ENCODE data around the gene IL10RA.

Gene IL10RA

DNA sequence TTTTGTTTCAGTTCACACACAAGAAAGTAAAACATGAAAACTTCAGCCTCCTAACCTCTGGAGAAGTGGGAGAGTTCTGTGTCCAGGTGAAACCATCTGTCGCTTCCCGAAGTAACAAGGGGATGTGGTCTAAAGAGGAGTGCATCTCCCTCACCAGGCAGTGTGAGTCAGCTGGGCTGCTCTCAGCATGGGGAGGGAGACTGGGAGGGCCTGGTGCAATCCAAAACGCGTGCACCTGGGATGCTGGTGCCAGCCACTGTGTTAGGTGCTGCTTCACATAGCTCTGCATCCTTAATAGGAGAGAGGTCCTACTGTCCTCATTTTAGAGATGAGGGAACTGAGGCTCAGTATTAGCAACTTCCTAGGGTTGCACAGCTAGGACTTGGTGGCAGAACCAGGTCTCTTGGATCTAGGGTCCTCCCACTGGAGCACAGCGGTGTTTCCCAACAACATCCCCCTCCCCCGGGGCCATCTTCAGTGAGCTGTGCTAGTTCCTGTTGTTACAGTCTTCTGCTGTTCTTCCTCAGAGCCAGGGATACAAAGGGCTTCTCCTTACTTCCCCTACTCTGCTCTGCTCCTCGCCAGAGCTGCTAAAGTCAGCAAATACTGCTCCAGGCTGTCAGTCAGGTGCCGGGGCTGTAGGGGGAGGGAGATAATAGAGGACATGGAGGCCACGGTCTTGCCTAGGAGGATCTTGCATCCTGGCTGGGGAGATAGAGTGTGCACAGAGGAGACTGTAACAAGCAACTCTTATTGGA lies 8.0 kb downstream of the IL10RA start:
- no peak for DNase-seq (ENCODE audit: low read depth)
- TF ChIP-seq, protein P1, sequence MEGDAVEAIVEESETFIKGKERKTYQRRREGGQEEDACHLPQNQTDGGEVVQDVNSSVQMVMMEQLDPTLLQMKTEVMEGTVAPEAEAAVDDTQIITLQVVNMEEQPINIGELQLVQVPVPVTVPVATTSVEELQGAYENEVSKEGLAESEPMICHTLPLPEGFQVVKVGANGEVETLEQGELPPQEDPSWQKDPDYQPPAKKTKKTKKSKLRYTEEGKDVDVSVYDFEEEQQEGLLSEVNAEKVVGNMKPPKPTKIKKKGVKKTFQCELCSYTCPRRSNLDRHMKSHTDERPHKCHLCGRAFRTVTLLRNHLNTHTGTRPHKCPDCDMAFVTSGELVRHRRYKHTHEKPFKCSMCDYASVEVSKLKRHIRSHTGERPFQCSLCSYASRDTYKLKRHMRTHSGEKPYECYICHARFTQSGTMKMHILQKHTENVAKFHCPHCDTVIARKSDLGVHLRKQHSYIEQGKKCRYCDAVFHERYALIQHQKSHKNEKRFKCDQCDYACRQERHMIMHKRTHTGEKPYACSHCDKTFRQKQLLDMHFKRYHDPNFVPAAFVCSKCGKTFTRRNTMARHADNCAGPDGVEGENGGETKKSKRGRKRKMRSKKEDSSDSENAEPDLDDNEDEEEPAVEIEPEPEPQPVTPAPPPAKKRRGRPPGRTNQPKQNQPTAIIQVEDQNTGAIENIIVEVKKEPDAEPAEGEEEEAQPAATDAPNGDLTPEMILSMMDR (conservative IDR thresholded peaks at IDR 0.05; ENCODE audit: low read length), result no peak
- H3K4me3 ChIP-seq (ENCODE audit: low read length), result no peak overlapping the region

DNA sequence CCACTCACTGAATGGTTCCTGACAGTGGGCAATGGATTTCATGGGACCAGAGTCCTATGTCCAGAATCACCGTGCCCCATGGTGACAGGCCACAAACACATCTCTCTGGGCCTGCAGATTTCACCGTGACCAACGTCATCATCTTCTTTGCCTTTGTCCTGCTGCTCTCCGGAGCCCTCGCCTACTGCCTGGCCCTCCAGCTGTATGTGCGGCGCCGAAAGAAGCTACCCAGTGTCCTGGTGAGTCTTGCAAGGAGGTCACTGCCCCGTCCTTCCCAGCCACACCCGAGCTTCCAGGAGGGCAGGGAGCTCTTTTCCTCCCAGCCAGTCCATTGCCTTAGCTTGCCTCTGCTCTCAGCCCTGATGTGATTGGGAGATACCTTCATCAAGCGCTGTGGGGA lies 9.3 kb downstream of the IL10RA start:
- no peak for DNase-seq (ENCODE audit: low read depth)
- H3K4me3 ChIP-seq (ENCODE audit: low read length), result no peak overlapping the region
- TF ChIP-seq, protein P1 (conservative IDR thresholded peaks at IDR 0.05; ENCODE audit: low read length), result no peak

DNA sequence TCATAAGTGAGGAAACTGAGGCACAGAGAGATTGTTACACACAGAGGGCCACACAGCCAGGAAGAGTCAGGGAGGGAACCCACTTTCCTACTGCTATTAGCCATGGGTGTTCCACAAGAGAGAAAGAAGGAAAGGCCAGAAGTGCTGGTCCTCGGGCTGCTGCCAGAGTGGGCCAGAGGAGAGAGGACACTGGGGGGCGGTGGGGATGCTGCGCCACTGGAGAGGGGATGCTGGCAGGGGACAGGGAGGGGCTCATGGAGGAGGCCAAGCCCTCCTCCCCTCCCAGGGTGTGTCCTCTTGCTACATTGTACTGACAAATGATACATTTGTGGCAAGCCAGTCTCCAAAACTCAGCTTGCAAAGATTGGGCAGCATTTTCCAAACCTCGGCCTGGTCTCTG lies 9.9 kb downstream of the IL10RA start:
- no peak overlapping the region for H3K4me3 ChIP-seq (ENCODE audit: low read length)
- no peak for DNase-seq (ENCODE audit: low read depth)
- TF ChIP-seq, protein P1 (conservative IDR thresholded peaks at IDR 0.05; ENCODE audit: low read length), result no peak

DNA sequence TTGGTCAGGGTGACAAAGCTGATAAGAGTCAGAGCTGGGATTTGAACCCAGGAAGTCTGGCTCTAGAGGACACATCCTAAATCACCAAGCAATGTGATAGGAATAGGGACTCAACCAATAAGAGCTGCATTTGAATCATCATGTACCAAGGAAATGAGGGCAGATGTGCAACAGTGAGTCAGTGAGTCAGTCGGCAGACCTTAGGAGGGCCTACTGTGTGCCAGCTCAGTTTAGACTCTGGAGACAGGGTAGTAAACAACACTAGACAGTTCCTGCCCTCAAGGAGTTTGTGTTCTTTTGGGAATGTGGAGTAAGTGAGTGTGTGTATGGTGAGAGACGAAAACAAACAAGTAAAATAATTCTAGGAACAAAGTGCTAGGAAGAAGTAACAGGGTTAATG lies 11.2 kb downstream of the IL10RA start:
- TF ChIP-seq, protein P1 (conservative IDR thresholded peaks at IDR 0.05; ENCODE audit: low read length), result no peak
- H3K4me3 ChIP-seq (ENCODE audit: low read length), result no peak overlapping the region
- no peak for DNase-seq (ENCODE audit: low read depth)

DNA sequence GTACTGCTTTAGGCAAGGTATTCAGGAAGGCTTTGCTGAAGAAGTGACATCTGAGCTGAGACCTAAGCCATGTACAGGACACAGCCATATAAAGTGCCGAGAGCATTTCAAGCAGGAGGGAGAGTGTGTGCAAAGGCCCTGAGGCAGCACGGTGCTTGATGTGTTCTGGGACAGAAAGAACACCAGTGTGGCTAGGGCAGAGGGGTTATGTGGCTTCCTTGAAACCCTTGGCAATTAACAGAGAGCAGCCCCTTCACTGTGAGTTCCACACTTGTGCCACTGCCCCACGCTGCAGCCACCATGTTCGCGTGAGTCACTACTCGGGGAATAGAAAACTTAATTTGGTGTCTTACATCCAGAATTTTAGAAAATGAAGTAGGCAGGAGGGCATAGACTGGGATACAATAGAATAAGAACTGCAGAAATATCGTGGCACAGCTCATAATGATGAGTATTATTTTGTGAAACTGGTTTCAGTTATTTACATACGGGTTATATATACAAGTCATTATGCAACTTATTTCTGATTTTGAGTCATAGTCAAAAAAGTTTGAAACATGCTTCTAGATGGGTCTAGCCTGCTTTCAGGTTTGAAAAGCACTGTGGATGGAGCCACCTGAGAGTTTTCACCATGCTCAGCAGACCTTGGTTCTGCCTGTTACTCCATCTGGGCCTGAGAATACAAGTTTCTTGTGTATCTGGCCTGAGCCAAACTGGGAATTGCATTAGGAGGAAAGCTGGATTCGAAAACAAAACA lies 11.8 kb downstream of the IL10RA start:
- TF ChIP-seq, protein P1 (conservative IDR thresholded peaks at IDR 0.05; ENCODE audit: low read length), result no peak
- DNase-seq (ENCODE audit: low read depth), result no peak
- H3K4me3 ChIP-seq (ENCODE audit: low read length), result no peak overlapping the region

DNA sequence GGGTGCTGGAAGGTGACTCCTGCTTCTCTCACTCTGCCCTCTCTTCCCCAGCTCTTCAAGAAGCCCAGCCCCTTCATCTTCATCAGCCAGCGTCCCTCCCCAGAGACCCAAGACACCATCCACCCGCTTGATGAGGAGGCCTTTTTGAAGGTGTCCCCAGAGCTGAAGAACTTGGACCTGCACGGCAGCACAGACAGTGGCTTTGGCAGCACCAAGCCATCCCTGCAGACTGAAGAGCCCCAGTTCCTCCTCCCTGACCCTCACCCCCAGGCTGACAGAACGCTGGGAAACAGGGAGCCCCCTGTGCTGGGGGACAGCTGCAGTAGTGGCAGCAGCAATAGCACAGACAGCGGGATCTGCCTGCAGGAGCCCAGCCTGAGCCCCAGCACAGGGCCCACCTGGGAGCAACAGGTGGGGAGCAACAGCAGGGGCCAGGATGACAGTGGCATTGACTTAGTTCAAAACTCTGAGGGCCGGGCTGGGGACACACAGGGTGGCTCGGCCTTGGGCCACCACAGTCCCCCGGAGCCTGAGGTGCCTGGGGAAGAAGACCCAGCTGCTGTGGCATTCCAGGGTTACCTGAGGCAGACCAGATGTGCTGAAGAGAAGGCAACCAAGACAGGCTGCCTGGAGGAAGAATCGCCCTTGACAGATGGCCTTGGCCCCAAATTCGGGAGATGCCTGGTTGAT lies 12.6 kb downstream of the IL10RA start:
- no peak overlapping the region for H3K4me3 ChIP-seq (ENCODE audit: low read length)
- TF ChIP-seq, protein P1 (conservative IDR thresholded peaks at IDR 0.05; ENCODE audit: low read length), result no peak

More for the DNA sequence above, 12.6 kb downstream of the IL10RA start:
- no peak for DNase-seq (ENCODE audit: low read depth)

Data from AG10803 (cell line).